Neural cell (in vitro differentiated cells): ENCODE data around the gene FNDC1. TPM values are rescaled to one million over a fixed set of nuclear protein-coding genes. Genes with fewer than 3 reads are reported as not detected.

Experiments used
- H2AFZ ChIP-seq: fragments of 200-600, 300-800 bp; sonication (generic), shearing (Covaris generic); 2 replicates; pipeline ENCODE4 v1.6.0; 2014; ENCODE audit warnings: low read depth, mild to moderate bottlenecking, antibody characterized with exemption, low read length, moderate library complexity
- H3F3A ChIP-seq: fragments of 200-600 bp; shearing (Covaris generic); 2 replicates; pipeline ENCODE4 v1.6.1; 2016; ENCODE audit warnings: mild to moderate bottlenecking, moderate library complexity, mixed read lengths, antibody characterized with exemption, low read length; ENCODE audit not compliant: insufficient read depth, poor library complexity, severe bottlenecking
- H3K27ac ChIP-seq: fragments of 200-600, 300-800 bp; sonication (generic), shearing (Covaris generic); 2 replicates; pipeline ENCODE4 v1.5.1; 2014; ENCODE audit warnings: mild to moderate bottlenecking, low read length, moderate library complexity
- H3K27me3 ChIP-seq: fragments of 300-800, 200-600 bp; sonication (generic), shearing (Covaris generic); 2 replicates; pipeline ENCODE4 v1.6.0; 2014; ENCODE audit warnings: mild to moderate bottlenecking, low read depth, low read length, moderate library complexity; ENCODE audit not compliant: insufficient read depth
- H3K36me3 ChIP-seq: fragments of 300-800, 200-600 bp; sonication (generic), shearing (Covaris generic); 2 replicates; pipeline ENCODE4 v1.5.1; 2014; ENCODE audit warnings: mild to moderate bottlenecking, antibody characterized with exemption, low read length, moderate library complexity; ENCODE audit not compliant: insufficient read depth
- H3K4me2 ChIP-seq: fragments of 300-800, 200-600 bp; sonication (generic), shearing (Covaris generic); 2 replicates; pipeline ENCODE4 v1.6.0; 2014; ENCODE audit warnings: mild to moderate bottlenecking, low read length
- H3K4me3 ChIP-seq: fragments of 300-800, 200-600 bp; sonication (generic), shearing (Covaris generic); 2 replicates; pipeline ENCODE4 v1.5.1; 2014; ENCODE audit warnings: mild to moderate bottlenecking, low read length, moderate library complexity
- H3K79me2 ChIP-seq: fragments of 200-600 bp; shearing (Covaris generic); replicated peaks from 2 replicates; pipeline ENCODE4 v1.6.0; 2014; ENCODE audit warnings: mild to moderate bottlenecking, low read length, moderate library complexity; ENCODE audit not compliant: insufficient read depth
- H3K9ac ChIP-seq: fragments of 300-800, 200-600 bp; sonication (generic), shearing (Covaris generic); 2 replicates; pipeline ENCODE4 v1.6.1; 2016; ENCODE audit warnings: mild to moderate bottlenecking, low read length, mixed read lengths
- H3K9me2 ChIP-seq: fragments of 200-600 bp; shearing (Covaris generic); 2 replicates; pipeline ENCODE4 v1.6.1; 2016; ENCODE audit warnings: mild to moderate bottlenecking, low read length, mixed read lengths; ENCODE audit not compliant: insufficient read depth
- H3K9me3 ChIP-seq: fragments of 200-600, 300-800 bp; sonication (generic), shearing (Covaris generic); 2 replicates; pipeline ENCODE4 v1.6.1; 2016; ENCODE audit warnings: mild to moderate bottlenecking, mixed run types, low read length, moderate library complexity, mixed read lengths
- H4K20me1 ChIP-seq: fragments of 200-600 bp; shearing (Covaris generic); 2 replicates; pipeline ENCODE4 v1.6.1; 2016; ENCODE audit warnings: mild to moderate bottlenecking, mixed run types; ENCODE audit not compliant: insufficient read depth
- CTCF ChIP-seq: fragments of 450-650 bp; IDR thresholded peaks from 2 replicates; pipeline ENCODE4 v1.5.1; 2014; ENCODE audit warnings: antibody characterized with exemption, mild to moderate bottlenecking, moderate library complexity; ENCODE audit not compliant: poor library complexity, severe bottlenecking
- EP300 ChIP-seq: fragments of 450-650 bp; conservative IDR thresholded peaks from 2 replicates; pipeline ENCODE4 v1.6.1; 2014; ENCODE audit warnings: antibody characterized with exemption, mild to moderate bottlenecking, moderate library complexity; ENCODE audit not compliant: poor library complexity, severe bottlenecking
- EZH2 ChIP-seq: fragments of 200-600, 300-800 bp; shearing (Covaris generic), sonication (generic); IDR thresholded peaks from 2 replicates; pipeline ENCODE4 v1.6.1; 2014; ENCODE audit warnings: antibody characterized with exemption, low read length, borderline replicate concordance, mild to moderate bottlenecking; ENCODE audit not compliant: insufficient read depth, poor library complexity, severe bottlenecking
- MXI1 ChIP-seq: fragments of 450-650 bp; conservative IDR thresholded peaks from 2 replicates; pipeline ENCODE4 v1.6.1; 2014; ENCODE audit warnings: antibody characterized with exemption, mild to moderate bottlenecking; ENCODE audit not compliant: poor library complexity, severe bottlenecking
- POLR2AphosphoS5 ChIP-seq: IDR thresholded peaks from 2 replicates; pipeline ENCODE4 v1.6.1; 2012
- RAD21 ChIP-seq: fragments of 450-650 bp; conservative IDR thresholded peaks from 2 replicates; pipeline ENCODE4 v1.6.1; 2014; ENCODE audit warnings: antibody characterized with exemption, mild to moderate bottlenecking, moderate library complexity
- REST ChIP-seq: IDR thresholded peaks from 2 replicates; pipeline ENCODE4 v1.6.1; 2012; ENCODE audit warnings: borderline replicate concordance
- SMC3 ChIP-seq: fragments of 450-650 bp; conservative IDR thresholded peaks from 2 replicates; pipeline ENCODE4 v1.6.1; 2014; ENCODE audit warnings: antibody characterized with exemption, mild to moderate bottlenecking, moderate library complexity; ENCODE audit not compliant: poor library complexity
- TAF1 ChIP-seq: IDR thresholded peaks from 2 replicates; pipeline ENCODE4 v1.6.1; 2012; ENCODE audit warnings: low read depth
- polyA plus RNA-seq: library from polyadenylated mRNA; depleted of rRNA; stranded (reverse); fragments of >200 nt; gene quantifications from 2 replicates; pipeline ENCODE4 v1.2.3, GENCODE V29; 2014

The FNDC1 gene
- polyA plus RNA-seq, 1 donor from 2014 or later, result not detected

GRCh38 chr6:159125014-159125609 is 44.1 kb upstream of the FNDC1 start:
- no peaks in the 10 kb centered on the region for H3F3A ChIP-seq
- TF ChIP-seq POLR2AphosphoS5, result no peak
- TF ChIP-seq EP300, result no peak
- no peak for TF ChIP-seq EZH2
- peak; percentile 21 for TF ChIP-seq CTCF
- no peak for TF ChIP-seq REST
- TF ChIP-seq MXI1, result no peak
- TF ChIP-seq SMC3, result no peak
- no peak for TF ChIP-seq TAF1
- H3K27ac ChIP-seq, result no peak overlapping the region
- H2AFZ ChIP-seq, result no peak overlapping the region
- H3K4me2 ChIP-seq, result no peak overlapping the region
- no peaks in the 10 kb centered on the region for H3K9me3 ChIP-seq
- no peaks in the 10 kb centered on the region for H3K79me2 ChIP-seq
- no peak overlapping the region for H3K9ac ChIP-seq
- no peaks in the 10 kb centered on the region for H3K9me2 ChIP-seq
- no peaks in the 10 kb centered on the region for H4K20me1 ChIP-seq
- H3K27me3 ChIP-seq, result no peaks in the 10 kb centered on the region
- H3K4me3 ChIP-seq, result no peak overlapping the region
- H3K36me3 ChIP-seq, result no peaks in the 10 kb centered on the region

GRCh38 chr6:159125951-159126352 is 43.2 kb upstream of the FNDC1 start:
- H3K9ac ChIP-seq, result no peak overlapping the region
- no peak overlapping the region for H3K4me3 ChIP-seq
- no peak overlapping the region for H3K27ac ChIP-seq
- no peak for TF ChIP-seq POLR2AphosphoS5
- no peak for TF ChIP-seq SMC3
- TF ChIP-seq EZH2, result no peak
- TF ChIP-seq MXI1, result no peak
- no peak for TF ChIP-seq TAF1
- TF ChIP-seq RAD21, result no peak
- TF ChIP-seq EP300, result no peak
- TF ChIP-seq REST, result no peak
- TF ChIP-seq CTCF, result no peak
- no peaks in the 10 kb centered on the region for H3K36me3 ChIP-seq
- H3K9me2 ChIP-seq, result no peaks in the 10 kb centered on the region
- no peaks in the 10 kb centered on the region for H4K20me1 ChIP-seq
- no peak overlapping the region for H3K4me2 ChIP-seq
- no peaks in the 10 kb centered on the region for H3K79me2 ChIP-seq
- no peaks in the 10 kb centered on the region for H3F3A ChIP-seq
- no peaks in the 10 kb centered on the region for H3K27me3 ChIP-seq
- no peak overlapping the region for H2AFZ ChIP-seq
- no peaks in the 10 kb centered on the region for H3K9me3 ChIP-seq
